ENCODE measurements around the gene CALN1.

GRCh38 chr7:72223351-72223750, 188.8 kb downstream of the CALN1 start:
- TF ChIP-seq CTCF (IDR thresholded peaks at IDR 0.05; ENCODE audit: low read depth, low read length) (no peak), EZH2phosphoT487 (IDR thresholded peaks at IDR 0.05; ENCODE audit: low read depth) (no peak)
